GM11168 (cell line): Measurements from ENCODE around the gene VOPP1.

Source experiments
- in situ Hi-C: fragments of 300-500 bp; cut with MboI; formaldehyde crosslinking; loops from one replicate; pipeline ENCODE4 v1.12.0; 2022; ENCODE audit warnings: low sequenced_read_pairs; ENCODE audit not compliant: unreplicated experiment

VOPP1 gene

GRCh38 chr7:55426676-55427075 is 145.6 kb downstream of the VOPP1 start:
- in situ Hi-C loops = no loop called here

DNA sequence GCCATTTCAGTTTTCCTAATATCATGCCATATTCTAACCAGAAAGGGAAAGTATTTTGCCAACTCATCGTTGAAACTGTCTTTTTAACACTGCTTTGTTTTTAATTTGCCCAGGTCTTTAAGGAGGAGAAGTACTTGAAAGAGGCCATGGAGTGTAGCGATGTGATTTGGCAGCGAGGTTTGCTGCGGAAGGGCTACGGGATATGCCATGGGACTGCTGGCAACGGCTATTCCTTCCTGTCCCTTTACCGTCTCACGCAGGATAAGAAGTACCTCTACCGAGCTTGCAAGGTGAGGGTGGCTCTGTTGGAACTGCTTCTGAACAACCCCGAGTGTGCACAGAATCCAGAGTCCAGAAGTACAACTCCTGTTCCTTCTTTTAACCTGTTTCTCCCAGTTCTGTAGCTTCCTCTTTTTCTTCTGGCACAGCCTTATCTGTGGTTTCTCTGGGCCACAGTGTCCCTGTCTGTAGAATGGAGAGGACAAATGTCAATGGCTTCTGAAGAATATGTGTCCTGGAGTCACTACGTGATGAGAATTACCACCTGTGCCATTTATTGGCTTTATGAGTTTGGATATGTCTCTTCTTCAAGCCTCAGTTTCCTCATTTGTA is 147.1 kb downstream of the VOPP1 start:
- in situ Hi-C loops = no loop called here

DNA sequence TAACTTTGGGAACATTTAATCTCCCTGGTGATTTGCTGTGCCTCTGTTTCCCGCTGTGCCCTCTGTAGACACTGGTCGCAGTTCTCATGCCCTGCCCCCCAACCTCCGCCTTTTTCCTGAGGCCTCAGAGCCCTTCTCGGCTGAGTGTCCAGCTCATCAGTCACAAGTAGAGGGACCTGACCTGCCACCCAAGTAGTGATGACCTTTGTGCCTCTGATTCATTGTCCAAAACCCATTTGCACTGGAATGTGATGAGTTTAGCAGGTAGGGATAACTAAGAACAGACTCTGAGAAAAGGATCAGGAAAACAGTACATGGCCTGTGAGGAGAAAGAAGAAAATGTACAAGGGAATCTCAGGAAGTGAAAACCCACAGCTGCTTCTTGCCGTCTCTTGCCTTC is 148.4 kb downstream of the VOPP1 start:
- in situ Hi-C loops = loop anchor here (25.0 kb wide), 1 partner anchor 662 kb away; the partner anchor contains the start of gene SEC61G

GRCh38 chr7:55423277-55423711 is 149.0 kb downstream of the VOPP1 start:
- in situ Hi-C loops = loop anchor here (25.0 kb wide), 1 partner anchor 661 kb away; the partner anchor contains the start of gene SEC61G
